RPMI7951 (cell line): Measurements from ENCODE around the gene RBFOX2. TPM values are rescaled to one million over a fixed set of nuclear protein-coding genes. Genes with fewer than 3 reads are reported as not detected.

ENCODE experiments used
- DNase-seq: peaks from one replicate; pipeline ENCODE4 v3.0.0-alpha.2; 2012; ENCODE audit warnings: low read depth
- total RNA-seq: library from RNA; depleted of rRNA; stranded (reverse); fragments of >200 nt; shearing (Covaris generic); gene quantifications from 2 replicates; pipeline ENCODE4 v1.2.3, GENCODE V29; 2014

RBFOX2 gene
- total RNA-seq, 1 experiment from 2014 or later, result 96.2 TPM

DNA sequence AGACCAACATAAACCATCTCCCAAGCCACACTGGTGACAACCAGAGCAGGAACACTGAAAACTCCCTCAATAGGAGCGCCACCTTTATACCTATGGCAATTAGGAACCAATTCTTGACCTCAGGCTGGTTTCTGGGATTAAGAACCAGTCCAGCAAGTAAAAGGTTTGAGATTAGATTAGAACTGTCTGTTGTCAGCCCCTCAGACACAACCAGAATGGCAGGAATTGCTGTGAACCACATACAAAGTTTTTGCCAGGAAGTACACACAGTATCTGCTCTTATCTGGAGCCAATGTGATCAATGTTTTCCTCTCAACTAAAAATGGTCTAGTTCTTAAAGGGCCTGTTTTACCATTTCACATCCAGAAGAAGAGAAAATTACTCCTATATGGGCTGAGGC, 55.2 kb downstream of the RBFOX2 start:
- DNase-seq, result no peak

DNA sequence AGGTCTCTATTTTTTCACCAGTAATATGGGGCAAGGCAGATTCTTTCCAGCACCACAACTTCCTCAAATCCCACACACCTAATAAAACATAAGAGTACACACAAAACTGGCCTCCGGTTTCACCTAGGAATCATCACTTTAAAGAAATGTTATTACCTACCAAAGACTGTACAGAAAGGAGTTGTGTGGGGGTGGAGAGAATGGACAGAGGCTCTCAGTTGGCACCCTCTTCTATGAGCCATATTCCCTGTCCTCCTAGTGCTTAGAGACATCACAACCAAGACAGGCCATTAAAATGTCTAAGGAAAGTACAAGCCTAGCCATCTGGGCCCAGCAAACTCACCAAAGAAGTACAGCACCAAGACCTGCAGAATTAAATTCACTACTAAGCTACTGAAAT, 56.1 kb downstream of the RBFOX2 start:
- DNase-seq, result no peak

DNA sequence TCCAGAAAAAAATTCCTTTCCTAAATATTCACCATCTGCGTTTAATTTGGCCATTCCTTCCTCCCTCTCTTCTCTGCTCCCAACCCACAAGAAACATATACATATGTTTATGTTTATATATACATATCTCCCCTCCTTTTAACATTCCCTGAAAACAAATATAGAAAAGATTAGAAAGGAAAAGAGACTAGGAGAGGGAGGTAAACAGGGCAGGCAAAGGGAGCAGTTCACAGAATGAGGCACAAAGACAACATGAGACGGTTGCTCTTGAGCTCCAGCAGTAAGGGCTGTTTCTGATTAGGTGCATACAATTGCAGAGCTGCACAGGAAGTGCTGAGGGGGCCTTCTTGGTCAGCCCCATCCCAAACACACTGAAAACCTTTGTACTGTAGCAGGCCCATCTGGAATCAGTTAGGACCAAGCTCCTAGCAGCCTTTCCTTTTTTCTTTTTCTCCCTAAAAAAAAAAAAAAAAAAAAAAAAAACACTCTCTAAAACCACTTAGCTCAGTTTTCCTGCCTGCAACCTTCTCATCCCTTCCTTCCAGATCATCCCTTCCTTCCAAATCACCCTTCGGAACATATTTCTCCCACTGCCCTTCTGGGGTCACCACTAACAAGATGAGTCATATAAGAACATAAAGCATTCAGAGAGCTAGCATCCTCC, 57.0 kb downstream of the RBFOX2 start:
- peak; percentile 97 for DNase-seq

GRCh38 chr22:35970616-35971455, 57.8 kb downstream of the RBFOX2 start:
- DNase-seq, result no peak

GRCh38 chr22:35967046-35967397, 61.6 kb downstream of the RBFOX2 start:
- no peak for DNase-seq

GRCh38 chr22:35966314-35967045, 62.1 kb downstream of the RBFOX2 start:
- DNase-seq, result peak; percentile 72

- no peak for DNase-seq
Observed at GRCh38 chr22:35963237-35963810, 65.3 kb downstream of the RBFOX2 start.

- peak; percentile 81 for DNase-seq
Observed at GRCh38 chr22:35961480-35962295, 66.9 kb downstream of the RBFOX2 start.

GRCh38 chr22:35960854-35961253, 67.8 kb downstream of the RBFOX2 start:
- DNase-seq, result no peak

- DNase-seq, result no peak
Observed at GRCh38 chr22:35959121-35959800, 69.4 kb downstream of the RBFOX2 start.

DNA sequence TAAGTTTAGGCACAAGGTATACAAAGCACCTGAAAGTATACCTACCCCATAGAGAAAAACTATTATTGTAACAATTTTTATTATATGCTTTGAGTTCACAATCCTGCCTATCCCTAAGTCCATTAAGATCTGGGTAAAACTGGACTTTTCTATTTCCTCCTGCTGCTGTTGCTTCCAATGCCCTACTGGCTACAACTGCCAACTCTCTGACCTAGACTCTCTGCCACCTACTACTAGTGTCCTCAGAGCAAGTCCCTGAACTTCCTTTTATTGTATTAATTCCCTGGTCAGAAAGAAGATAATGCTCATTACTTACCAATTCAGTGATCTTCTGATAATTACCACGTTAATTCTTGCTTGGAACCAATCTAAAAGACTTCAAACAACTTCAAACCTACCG, 70.3 kb downstream of the RBFOX2 start:
- DNase-seq, result no peak

DNA sequence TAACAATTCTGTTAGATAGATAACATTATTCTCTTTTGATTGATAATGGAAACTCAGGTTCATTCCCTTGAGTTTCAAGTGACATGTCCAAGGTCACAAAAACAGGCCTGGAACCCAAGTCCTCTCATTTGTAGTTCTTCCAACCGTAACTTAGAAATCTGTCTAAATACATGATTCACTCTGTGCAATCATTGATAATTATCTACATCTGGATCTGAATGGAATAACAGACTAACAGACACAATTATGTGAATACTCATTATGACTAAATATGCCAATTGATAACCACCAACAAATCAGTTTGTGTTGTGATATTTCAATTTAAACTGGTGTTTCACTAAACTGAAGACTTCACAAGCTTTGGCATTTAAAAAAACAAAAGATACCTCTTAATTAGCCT, 71.0 kb downstream of the RBFOX2 start:
- DNase-seq, result no peak

DNA sequence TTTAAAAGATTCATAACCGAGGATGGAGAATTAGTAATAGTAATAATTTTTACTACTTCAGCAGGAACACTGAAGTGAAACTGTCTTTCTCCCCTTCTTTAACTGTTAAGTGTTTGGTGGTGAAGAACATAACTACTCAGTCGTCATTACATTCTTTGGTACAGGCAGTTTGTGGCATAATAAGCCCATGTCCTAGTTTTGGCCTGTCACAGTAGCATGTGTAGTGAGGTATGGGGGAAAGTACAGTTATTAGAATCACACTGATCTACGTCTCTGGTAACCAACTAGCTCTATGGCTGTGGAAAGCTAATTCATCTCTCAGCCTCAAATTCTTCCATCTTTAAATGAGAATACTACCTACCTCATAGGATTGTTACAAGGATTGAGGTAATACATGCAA, 71.8 kb downstream of the RBFOX2 start:
- no peak for DNase-seq

DNA sequence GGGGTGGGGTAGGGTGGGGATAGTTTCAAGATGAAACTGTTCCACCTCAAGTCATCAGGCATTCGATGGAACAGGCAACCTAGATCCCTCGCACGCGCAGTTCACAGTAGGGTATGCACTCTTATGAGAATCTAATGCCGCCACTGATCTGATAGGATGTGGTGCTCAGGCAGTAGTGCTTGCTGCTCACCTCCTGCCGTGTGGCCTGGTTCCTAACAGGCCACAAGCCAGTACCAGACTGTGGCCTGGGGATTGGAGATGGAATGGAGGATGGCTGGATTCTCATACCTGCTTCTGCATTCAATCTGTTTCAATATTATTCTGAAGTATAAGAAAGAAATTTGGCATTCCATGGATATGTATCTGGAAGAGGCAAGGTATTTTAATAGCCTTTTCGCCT, 73.1 kb downstream of the RBFOX2 start:
- no peak for DNase-seq

- DNase-seq, result no peak
Observed at GRCh38 chr22:35952576-35952975, 76.0 kb downstream of the RBFOX2 start.

- DNase-seq, result no peak
Observed at GRCh38 chr22:35950262-35950661, 78.4 kb downstream of the RBFOX2 start.

DNA sequence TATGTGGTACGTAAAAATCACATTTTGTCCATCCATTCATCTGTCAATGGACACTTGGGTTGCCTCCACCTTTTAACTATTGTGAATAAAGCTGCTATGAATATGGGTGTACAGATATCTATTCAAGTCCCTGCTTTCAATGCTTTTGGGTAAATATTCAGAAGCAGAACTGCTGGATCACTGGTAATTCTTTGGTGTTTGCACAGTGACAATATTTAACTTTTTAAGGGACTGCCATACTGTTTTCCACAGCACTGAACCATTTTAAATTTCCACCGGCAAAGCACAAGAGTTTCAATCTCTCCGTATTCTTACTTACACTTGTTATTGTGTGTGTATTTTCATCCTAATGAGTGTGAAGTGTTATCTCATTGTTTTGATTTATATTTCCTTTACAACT, 79.4 kb downstream of the RBFOX2 start:
- no peak for DNase-seq

- no peak for DNase-seq
Observed at GRCh38 chr22:35947794-35948425, 80.7 kb downstream of the RBFOX2 start.

DNA sequence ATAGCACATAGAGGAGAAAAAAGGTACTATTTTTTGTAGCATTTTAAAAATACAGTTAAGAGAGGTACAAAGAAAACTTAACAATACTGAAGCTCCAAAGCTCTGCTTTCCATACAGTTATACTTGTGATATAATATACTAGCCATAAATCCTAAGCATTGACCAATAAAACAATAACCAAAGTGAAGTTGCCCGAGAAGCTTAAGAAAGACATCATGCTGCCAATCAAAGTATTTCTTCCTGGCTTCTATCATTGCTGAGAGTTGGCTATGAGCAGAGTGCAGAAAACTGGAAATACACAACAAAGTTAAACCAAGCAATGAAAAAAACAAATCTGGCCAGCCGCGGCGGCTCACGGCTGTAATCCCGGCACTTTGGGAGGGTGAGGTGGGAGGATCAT, 84.2 kb downstream of the RBFOX2 start:
- DNase-seq, result no peak

DNA sequence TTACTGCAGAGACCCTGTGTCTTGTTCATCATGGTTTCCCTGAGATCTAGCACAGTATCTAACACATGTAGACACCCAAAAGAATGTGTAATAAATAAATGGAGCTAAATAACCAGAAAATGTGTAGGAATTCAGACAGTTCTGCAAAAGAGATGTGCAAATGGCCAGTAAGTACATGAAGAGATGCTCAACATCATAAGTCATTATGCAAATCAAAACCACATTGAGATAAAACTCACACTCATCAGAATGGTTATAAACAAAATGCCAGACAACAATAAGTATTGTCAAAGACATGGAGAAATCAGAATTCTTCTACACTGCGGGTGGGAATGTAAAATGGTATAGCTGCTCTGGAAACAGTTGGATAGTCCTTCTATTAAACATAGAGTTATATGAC, 88.5 kb downstream of the RBFOX2 start:
- no peak for DNase-seq
